Medulla oblongata (tissue), 1 donor: ENCODE results near the gene GOLGA3.

Experiments used
- DNase-seq: peaks from one replicate; pipeline ENCODE4 v3.0.0-alpha.2; 2015; ENCODE audit errors: extremely low spot score

GOLGA3 gene

DNA sequence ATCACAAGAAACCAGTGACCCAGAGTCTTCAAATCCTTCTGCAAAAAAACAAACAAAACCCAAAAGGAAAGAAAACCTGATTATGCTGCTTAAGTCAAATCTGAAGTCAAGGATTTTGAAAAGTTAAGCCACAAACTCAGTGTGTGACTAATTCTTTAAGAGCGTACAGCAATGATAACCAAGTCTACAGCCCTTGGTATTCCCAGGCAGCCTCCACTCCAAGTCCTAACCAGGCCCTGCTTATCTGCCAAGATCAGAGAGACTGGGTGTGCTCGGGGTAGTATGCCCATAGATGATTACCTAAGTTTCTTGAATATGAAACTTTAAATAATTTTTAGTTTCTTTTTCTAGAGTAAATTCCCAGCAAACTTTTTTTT lies 104.9 kb downstream of the GOLGA3 start:
- no peak for DNase-seq

DNA sequence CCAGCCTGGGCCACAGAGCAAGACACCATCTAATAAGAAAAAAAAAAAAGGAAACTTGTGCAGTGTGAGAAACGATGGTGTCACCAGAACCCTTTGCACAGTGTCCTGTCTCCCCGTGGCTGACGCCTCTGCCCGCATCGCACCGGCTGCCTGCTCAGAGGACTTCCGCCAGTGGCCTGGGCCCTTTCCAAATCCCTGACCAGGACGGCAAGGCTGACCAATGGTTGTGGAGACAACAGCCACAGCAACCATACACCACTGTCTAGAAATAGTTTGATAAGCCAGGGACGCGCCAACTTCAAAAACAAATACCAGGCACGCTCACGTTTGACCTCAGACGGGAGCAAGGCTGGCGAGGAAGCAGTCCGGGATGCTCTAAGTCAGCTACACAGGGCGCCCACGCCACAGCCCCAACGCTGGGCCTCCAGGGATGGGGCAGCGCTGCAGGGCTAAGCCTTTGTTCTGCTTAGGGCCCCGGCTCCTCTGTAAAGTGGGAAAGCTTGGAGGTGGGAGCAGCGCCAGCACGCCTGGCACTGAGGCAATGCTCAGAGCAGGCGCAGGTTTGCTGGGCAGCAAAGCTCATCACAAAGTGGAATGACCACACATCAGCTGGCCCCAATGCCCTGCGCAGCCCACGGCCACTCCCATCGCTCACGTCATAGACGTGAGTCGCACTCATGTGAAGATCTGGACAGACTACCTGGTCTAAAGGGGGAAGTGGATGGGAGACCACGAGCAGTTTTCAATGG lies 105.5 kb downstream of the GOLGA3 start:
- DNase-seq: no peak

DNA sequence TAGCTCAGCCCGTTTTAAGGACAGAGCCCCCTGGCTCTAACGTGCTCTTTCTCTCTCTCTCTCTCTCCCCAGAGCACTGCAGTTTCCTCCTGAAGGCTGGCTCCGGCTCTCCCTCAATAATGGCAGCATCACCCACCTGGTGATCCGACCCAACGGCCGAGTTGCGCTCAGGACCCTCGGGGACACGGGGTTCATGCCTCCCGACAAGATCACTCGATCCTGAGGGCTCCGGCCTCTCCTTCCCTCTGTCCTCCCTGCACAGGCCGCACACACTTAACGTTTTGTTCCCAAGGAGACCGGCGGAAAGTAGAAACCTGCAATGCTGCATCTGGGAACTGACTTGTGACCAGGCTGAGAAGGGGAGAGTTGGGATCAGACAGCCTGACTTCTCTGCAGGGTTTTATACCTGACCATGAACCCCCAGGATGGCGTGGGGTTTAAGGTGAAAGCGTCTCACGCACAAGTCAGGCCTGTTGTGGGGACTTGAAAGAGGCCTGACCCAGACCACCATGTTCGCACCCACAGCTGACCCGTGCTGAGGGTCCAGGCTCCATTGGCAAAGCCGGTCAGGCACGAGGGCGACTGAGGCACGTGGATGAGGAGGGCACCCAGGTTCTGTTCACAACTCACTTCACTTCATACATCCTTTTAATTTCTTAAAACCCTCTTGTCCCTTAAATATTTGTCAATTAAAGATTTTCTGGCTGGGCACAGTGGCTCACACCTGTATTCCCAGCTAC lies 107.9 kb downstream of the GOLGA3 start:
- DNase-seq: no peak

DNA sequence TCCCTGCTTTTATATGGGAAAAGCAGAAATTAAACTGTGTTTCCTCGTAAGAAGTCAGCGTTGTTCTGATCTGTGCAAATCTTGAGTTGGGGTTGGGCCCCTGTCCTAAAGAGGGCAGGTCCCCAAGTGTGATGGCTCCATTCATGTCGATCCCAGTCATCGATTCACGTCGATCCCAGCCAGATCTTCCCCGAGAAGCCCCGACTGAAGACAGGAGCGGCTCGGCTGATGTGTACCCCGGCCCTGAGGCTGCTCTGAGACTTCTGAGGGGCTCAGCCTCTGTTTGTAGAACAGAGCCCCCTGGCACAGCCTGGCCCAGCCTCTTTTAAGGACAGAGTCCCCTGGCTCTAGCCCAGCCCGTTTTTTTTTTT lies 108.7 kb downstream of the GOLGA3 start:
- no peak for DNase-seq

DNA sequence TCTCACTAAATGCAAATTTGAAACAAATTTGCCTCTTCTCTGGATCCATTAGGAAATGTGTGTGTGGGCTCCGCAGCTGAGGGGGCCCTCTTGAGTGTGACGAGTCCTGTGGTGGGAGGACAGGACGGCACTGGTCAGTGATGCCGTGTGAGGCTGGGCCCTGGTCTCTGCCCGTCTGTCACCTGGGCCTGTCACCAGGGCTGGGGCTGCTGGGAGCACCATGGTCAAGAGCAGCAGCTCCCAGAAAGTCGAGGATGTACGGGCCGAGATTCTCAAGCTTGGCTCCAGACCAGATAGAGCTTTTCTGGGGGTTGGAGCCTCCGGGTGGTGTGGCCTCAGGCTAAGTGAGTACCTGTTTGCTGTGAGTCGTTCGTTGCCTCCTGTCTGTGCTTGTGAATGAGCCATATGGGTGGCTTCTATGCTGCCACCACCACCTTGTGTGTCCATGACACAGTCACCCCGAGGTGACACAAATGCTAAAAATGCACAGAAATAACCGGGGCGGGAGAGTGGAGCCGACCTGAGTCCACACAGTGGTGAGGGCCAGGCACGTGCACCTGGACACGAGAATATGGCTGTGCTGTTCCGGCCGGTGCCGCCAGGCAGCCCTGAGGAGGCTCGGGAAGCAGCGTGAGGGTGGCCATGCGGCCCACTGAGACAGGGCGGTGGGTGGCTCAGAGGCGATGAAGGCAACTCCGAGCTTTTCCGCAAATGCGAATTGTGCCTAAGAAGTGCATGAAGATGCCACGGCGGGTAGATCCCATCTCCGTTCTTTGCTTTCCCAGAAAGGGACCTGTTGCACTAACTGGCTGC lies 109.3 kb downstream of the GOLGA3 start:
- DNase-seq: no peak
